ENCODE results near the gene CTF1.

Gene CTF1

GRCh38 chr16:30948667-30949649 is 52.5 kb downstream of the CTF1 start, which contains the start of gene ORAI3:
Gene ORAI3, plus strand, starts transcription at chr16:30949068. Its CDS starts 222 bp downstream, at chr16:30949290.
- no peak for DNase-seq (ENCODE audit: low read depth, low spot score)

DNA sequence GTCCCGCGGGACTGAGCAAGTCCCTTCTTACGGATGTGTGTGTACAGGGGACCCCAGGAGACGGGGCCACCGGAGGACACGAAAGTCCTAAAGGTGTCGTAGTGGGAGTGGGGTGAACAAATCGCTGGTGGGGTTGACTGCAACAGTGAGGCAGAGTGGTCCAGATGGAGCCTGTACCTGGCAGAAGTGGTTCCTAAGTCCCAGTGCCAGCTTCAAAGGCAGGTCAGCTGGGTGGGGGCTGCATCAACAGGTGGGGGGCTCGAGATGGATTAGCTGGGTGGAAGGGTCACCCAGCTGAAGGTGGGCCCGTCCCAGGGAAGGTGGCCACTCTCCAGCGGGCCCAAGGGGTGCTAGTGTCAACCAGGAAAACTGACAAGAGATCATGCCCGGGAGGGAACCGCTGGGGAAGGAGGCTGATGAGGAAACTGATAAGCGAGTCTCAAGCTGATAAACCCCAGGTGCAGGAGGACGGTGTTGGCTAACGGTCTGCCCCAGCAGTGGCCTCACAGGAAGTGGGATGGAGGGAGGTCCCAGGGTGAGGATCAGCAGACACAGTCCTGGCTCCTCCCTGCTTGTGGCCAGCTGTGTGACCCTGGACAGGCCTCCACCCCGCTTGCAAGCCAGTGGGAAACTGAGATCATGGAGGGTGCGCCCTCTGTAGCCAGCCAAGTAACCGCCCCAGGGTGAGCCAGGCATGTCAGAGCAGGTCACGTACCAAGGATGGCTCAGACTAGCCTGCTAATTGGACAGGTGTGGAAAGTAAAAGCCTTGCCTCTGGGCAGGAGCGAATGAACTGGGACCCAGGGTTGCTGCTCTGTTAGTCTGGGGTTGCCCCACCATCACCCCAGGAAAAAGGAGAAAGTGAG is 53.5 kb downstream of the CTF1 start:
- DNase-seq (ENCODE audit: low read depth, low spot score) = peak; percentile 73
- H3K4me3 ChIP-seq (ENCODE audit: low read length) = peak overlapping the region; percentile 15; the same call in 1 of the 2 replicates

More at GRCh38 chr16:30948667-30949649, 52.5 kb downstream of the CTF1 start, which contains the start of gene ORAI3:
- peak within 1 kb of the TSS; percentile 15; the same call in 1 of the 2 replicates for H3K4me3 ChIP-seq (ENCODE audit: low read length)

GRCh38 chr16:30950516-30951065 is 54.2 kb downstream of the CTF1 start:
- no peak overlapping the region for H3K4me3 ChIP-seq (ENCODE audit: low read length)
- DNase-seq (ENCODE audit: low read depth, low spot score) = no peak

- no peak for DNase-seq (ENCODE audit: low read depth, low spot score)
- H3K4me3 ChIP-seq (ENCODE audit: low read length) = no peak overlapping the region
Observed at GRCh38 chr16:30951193-30951592, 54.8 kb downstream of the CTF1 start.

DNA sequence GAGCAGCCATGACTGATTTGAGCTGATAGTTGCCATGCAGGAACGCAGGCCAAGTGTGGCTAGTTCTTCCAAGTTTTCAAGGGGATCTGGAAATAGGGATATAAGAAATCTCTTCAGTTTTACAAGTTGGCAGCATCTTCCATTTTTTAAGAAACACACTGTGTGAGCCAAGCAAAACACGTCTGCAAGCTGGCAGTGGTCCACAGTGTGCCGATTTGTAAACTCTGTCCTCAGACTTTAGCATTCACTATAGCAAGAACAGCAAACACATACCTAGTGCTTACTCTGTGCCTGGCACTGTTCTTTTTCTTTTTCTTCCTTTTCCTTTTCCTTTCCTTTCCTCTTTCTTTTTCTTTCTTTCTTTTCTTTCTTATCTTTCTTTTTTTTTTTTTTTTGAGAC is 55.3 kb downstream of the CTF1 start:
- DNase-seq (ENCODE audit: low read depth, low spot score) = no peak
- H3K4me3 ChIP-seq (ENCODE audit: low read length) = no peak overlapping the region

GRCh38 chr16:30953111-30953510 is 56.7 kb downstream of the CTF1 start:
- no peak for DNase-seq (ENCODE audit: low read depth, low spot score)
- no peak overlapping the region for H3K4me3 ChIP-seq (ENCODE audit: low read length)

Measured in Jurkat, Clone E6-1 (cell line).